ENCODE measurements around the gene EGFLAM. TPM values are rescaled to one million over a fixed set of nuclear protein-coding genes. Genes with fewer than 3 reads are reported as not detected.

EGFLAM gene
- polyA plus RNA-seq, 3 donors: 9.6 to 11.6 (median 10.7) TPM

DNA sequence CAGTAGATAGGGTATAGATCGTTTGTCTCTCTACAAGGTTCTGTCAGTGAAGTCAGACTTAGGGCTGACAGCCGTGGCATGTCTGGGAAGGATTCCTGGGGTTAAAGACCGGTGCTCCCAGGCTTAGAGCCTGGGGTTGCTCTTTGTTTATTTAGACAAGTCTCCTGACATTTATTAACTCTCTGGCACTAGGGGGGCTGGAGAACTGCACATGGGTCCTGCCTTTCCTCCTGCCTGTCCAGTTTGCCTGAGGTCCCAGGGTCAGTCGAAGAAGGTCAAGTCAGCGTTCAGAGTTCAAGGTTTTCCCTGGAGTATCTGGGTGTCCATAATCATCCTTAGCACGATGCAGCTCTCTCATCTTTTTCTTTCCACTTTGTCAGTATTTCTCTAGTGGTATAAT lies 5.6 kb downstream of the EGFLAM start:
- DNase-seq (ENCODE audit: low read depth in 3 of 3, low spot score in 2 of 3): no peak

DNA sequence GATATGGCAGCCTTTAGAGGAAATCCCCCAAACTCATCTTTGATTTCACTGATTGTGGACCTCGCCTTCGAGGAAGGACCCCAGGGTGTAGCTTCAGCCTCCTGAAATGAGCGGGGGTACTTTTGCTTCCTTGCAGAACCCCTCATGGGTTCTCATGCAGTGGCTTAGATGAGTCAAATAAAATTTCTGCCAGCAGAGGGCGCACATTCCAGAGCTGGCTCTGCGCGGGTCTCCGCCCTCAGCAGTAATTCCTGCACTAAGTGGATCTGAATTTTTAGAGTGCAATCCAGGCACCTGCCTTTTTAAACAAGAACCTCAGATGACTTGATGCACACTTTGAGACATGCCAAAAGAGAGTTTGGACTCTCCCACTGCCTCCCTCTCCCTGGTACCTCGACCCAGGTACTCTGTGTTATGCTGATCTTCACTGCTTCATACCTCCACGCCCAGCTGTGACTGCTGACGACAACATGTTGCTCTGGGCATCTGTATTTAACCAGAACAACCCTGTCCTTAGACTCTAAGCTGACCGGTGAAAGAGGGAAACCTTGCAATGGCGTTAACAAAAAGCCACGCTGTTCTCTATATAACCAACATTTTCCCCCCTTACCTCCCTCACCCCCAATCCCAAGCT lies 7.3 kb downstream of the EGFLAM start:
- DNase-seq (ENCODE audit: low read depth in 3 of 3, low spot score in 2 of 3): peak in 1 of 3 donors; percentile 47

DNA sequence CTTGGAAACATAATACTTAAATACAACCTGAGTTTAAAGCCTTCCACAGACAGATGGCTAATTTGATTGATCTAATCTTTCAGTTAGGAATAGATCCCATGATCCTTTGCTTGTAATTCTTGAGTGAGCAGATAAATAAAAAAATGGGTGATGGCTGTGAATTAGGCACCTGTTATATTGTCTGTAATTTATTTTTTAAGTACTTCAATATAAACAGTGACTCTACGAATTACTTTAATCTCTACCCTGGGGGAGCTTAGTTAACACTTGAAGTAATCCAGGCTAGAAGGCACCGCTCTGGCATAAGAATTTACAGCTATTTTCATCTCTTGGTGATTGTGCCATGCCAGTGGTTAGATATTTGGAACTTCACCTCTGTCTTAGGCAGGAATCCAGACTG lies 9.0 kb downstream of the EGFLAM start:
- DNase-seq (ENCODE audit: low read depth in 3 of 3, low spot score in 2 of 3): no peak

DNA sequence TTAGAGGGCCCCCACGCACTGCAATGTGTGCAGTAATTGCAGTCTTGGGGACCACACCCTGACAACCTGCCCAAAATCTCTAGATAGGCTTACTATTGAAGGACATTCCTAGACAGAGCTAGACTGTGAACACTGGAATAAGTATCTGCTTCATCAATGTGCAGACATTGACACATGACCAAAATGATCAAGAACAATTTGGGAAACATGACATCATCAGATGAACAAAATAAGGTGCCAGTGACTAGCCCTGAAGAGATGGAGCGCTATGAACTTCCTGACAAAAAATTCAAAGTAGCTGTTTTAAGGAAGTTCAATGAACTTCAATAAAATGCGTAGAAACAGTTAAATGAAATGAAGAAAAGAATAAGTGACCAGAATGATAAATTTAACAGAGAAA lies 15.3 kb downstream of the EGFLAM start:
- DNase-seq (ENCODE audit: low read depth in 3 of 3, low spot score in 2 of 3): no peak

DNA sequence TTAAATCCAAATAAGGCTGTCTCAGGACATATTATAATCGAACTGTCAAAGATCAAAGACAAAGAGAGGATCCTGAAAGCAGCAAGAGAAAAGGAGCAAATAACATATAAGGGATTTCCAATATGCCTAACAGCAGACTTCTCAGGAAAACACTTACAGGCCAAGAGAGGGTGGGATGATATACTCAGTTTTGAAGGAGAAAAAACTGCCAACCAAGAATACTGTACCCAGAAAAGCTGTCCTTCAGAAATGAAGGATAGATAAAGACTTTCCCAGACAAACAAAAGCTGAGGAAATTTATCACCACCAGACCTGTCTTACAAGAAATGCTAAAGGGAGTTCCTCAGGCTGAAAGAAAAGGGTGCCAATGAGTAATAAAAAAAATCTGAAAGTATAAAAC lies 16.0 kb downstream of the EGFLAM start:
- DNase-seq (ENCODE audit: low read depth in 3 of 3, low spot score in 2 of 3): no peak

DNA sequence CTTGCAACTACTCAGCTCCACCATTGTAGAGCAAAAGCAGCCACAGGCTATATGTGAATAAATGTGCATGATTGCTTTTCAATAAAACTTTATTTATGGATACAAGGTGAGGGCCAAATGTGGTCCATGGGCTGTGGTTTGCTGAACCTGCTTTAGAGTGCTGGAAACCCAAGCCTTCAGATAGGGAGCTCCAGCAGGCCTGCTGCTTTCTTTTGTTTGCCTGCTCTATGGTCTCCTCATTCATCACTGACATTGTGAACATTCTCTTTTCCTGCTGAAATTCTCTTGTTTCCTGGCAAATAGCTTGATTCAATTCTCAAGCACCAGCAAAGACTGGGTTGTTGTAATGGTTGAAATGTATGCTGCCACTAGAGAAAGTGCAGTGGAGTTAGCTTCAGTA lies 26.0 kb downstream of the EGFLAM start:
- DNase-seq (ENCODE audit: low read depth in 3 of 3, low spot score in 2 of 3): no peak

DNA sequence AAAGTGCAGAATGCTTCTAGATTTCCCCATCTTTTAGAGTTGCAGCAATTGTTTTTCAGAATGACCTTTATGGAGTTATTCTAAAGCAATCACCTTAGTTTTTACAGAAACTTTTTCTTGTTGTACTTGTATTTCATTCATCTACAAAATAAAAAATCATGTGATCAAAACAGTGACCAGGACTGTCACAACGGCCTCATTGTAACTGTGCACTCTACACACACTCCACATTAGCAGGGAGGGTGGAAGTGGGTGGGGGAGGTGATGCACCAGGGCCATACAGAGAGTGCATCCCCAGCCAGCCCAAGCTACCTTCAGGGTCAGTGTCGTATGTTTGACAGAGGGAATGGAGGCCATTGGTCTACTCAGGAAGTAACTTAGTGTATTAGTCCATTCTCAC lies 26.9 kb downstream of the EGFLAM start:
- no peak for DNase-seq (ENCODE audit: low read depth in 3 of 3, low spot score in 2 of 3)

DNA sequence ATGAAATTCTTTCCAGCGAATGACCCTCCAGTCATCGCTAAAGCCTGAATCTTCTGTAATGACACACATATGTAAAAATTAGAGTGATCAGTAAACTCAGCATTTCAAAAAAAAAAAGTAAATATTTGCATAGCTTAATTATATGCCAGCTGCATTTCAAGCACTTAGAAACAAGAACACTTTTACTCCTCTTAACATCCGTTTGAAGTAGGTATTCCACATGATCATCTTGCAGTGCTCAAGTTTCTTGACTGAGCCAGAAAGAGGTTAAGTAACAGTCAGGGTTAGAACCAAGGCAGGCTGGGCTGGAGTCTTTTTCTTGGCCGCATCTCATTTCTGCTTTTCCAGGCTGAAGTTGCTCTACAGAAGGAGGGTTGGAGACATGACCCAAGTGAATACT lies 27.6 kb downstream of the EGFLAM start:
- DNase-seq (ENCODE audit: low read depth in 3 of 3, low spot score in 2 of 3): no peak

DNA sequence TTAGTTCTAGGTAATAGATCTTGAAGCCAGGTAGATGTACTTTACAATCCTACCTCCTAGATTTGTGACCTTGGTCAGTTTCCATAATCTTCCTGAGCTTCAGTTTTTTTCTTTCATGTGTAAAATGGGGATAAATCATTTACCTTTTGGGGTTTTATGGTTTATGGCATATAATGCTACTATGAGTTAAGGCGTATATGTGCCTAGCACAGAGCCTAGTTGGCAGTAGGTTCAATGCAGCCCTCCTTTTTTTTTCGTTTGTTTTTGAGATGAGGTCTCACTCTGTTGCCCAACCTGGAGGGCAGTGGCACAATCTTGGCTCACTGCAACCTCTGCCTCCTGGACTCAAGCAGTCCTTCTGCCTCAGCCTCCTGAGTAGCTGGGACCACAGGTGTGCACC lies 28.8 kb downstream of the EGFLAM start:
- DNase-seq (ENCODE audit: low read depth in 3 of 3, low spot score in 2 of 3): no peak

DNA sequence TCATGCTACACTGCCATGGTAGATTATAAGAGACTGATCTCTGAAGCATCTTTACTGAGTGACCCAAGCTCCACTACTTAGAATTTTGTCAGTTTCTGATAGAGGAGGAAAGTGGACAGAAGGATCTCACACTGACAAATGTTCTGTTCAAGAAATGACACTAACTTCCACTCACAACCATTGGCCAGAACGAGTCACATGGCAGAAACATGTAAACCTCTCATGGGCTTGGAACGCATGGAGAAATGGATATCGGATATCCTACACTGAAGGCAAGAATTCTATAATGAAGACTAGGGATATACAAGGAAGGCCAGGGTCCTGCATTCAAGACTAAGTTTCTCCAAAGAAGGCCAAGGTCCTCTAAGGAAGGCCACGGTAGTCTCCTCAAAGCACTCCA lies 31.1 kb downstream of the EGFLAM start:
- DNase-seq (ENCODE audit: low read depth in 3 of 3, low spot score in 2 of 3): no peak

DNA sequence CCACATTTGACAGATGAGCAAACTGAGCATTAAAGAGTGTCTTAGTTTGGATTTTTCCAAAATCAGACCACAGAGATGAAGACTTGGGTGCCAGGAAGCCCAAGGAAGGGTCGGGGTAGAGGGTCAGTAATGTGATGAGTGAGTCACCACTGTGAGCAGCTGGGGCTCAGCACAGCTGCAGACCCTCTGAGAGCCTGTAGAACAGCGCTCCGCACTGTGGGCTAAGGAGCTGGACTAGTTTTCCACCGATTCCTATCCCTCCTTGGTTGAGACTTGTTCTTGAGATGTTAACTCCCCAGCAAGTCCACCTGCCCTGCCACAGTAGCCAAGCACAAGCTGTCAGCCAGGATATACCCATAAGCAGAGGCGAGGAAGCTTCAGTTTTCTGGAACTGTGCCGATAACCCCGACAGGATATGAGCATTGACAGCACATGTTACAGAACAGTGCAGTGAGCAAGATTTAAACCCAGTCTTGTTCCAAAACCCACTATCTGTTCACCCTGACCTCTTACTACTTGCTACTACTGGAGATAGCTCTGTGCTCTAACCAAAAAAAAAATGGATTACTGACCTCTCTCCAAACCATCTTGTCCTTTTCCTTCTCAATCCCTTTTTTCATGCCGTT lies 31.8 kb downstream of the EGFLAM start:
- DNase-seq (ENCODE audit: low read depth in 3 of 3, low spot score in 2 of 3): no peak

DNA sequence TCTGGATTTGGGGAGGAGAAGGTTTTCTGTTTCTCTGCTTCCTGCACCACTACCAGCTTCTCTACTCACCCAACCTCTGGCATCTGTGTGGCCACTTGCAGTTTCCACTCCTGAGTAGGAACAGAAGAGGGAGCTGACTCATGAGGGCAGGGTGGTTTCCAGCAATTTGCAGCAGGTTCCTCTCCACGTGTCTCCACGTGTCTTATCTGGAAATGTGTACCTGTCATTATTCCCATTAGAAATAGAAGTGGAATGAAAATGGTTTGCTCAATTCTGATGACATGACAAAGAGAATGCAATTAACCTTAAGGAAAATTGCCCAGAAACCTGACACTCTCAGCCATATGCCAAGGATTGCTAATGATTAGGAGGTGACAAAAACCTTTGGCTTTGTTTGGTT lies 33.0 kb downstream of the EGFLAM start:
- no peak for DNase-seq (ENCODE audit: low read depth in 3 of 3, low spot score in 2 of 3)

DNA sequence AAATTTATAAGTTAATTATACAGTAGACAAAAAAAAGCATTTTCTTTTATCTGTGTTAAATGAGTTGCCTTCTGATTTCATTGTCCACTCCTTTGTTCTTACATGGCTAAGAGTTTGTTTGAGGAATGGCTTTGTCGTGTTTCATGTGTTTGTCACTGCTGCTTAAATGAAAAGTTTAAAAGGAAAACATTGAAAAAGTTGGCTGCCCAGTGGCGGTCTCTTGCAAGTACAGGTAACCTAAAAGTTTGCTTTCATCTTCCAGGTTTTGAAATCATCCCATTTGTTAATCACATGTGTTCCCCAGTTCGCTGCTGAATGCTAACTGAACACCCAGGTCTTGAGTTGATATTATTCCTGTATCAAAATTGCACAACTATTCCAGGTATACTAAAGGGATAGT lies 33.9 kb downstream of the EGFLAM start:
- DNase-seq (ENCODE audit: low read depth in 3 of 3, low spot score in 2 of 3): no peak

DNA sequence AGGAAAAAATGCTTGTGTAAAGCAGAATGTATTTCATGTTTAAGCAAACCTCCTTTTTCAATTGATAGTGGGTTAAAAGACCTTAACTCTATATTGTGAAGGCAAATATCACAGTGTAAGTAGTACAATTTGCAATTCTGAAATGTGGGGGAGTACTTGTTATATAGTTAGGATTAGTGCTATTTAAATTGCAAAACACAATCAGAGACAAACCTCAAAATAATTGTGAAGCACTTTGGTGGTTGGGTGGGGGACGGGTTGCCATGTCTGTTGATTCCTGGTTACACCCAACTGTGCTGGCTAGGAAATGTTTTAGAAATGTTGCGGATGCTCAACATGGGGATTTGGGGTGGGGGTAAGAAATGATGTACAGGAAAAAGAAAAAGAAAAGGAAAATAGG lies 37.4 kb downstream of the EGFLAM start:
- no peak for DNase-seq (ENCODE audit: low read depth in 3 of 3, low spot score in 2 of 3)

DNA sequence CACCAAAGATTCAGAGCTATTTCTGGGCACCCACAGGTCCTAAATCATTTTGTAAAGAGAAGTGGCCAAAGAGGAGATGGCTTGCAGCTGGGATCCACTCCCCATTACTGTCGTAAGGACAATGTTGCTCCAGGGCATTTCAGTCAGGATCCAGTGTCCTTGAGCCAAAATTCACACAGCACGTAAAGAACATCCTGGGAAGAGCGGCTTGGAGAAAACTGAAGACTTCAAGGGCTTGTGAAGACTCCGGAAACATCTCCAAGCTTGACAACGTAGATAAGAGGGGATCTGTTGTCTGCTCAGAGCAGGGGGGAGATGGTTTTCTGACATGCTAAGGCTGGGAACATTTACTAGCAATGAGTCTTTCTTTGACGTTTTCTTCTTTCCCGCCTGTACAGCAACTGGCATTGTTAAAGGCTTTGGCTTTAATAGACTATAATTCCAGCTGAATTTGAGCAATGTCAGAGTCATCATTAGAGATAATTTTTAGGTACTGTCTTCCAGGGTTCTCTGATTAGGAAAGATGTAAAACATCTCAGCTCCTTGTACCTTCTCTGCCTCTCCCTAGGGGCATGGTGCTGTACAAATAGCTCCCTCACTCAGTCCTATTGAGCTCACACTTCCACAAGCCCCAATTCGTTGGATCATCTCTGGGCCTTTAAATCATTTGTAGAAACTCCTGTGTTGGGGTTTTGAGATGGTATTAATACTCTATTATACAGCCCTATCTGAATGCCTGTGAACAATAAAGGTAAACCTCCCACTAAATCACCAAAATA lies 39.7 kb downstream of the EGFLAM start:
- peak in 1 of 3 donors; percentile 15 for DNase-seq (ENCODE audit: low read depth in 3 of 3, low spot score in 2 of 3)

DNA sequence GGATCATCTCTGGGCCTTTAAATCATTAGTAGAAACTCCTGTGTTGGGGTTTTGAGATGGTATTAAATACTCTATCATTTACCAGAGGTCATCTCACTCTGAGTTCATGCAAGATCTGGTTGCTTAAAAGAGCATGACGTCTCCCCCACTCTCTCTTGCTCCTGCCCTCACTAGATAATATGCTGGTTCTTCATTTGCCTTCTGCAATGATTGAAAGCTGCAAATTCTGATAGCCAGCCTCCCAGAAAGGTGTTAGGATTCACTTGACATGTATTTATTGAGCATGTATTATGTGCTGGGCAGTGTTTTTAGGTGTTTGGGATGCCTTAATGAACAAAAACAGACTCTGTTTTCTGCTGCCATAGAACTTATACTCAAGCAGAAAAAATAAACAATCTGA lies 41.2 kb downstream of the EGFLAM start:
- DNase-seq (ENCODE audit: low read depth in 3 of 3, low spot score in 2 of 3): no peak

DNA sequence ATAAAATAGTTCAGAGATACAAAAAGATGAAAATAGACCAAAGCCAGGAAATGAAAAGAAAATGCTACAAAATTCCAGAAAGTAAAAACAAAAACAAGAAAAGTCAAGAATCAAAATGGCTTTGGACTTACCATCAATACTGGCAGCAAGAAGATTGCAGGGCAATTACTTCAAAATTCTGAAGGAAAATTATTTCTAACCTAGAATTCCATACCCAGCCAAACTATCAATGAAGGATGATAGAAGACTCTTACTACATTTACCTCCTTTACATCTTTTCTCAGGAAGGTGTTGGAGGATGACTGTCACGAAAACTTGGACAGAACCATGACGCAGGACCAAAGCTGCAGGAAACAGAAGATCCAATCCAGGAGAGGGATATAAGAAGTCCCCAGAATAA lies 46.8 kb downstream of the EGFLAM start:
- DNase-seq (ENCODE audit: low read depth in 3 of 3, low spot score in 2 of 3): no peak

DNA sequence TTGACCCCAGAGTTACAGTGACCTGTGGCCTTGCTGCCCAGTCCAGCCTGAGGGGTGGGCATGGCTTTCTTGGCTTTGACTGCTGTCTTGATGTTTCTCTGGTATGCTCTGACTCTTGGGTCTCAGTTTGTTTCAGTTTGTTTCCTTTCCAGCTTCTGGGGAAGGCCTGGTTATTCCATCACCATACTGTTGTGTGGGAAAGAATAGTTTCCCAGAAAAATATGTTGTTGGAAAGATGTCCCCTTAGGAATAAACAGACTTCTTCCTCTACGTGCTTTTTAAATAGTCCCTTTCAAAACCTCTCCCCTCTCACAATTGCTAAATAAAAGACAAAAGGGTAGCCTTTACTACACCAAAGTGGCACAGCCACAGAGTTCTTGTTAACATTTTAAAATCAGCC lies 49.5 kb downstream of the EGFLAM start:
- no peak for DNase-seq (ENCODE audit: low read depth in 3 of 3, low spot score in 2 of 3)

DNA sequence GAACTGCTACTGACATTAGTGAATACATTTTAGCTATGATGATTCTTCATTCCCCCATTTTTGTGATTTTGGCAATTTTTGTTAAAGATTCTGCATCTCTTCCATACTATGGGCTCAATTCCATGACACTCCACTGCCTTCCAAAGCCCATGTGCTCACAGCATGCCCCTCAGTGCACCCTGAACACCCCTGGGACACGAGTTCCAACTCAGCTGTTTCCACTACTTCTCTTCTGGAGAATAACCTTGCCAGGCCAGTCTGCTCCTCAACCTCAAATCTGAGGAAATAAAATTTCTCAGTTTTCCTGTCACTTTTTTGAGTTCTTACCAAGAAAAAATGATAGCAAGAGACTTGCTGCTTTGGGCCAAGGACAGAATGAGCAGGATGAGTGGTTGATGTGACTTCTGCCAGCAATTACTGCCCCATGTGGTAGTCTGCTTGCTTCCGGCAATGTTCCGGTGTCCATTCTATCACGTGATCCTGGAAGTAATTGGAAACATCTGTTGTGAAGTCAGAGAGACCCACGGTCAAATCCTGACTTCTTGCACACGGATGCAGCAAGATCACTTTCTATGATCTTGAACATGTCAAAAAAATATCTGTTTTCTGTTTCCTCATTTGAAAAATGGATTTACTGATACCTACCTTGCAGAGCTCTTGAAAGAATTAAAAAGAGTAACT lies 58.3 kb downstream of the EGFLAM start:
- DNase-seq (ENCODE audit: low read depth in 3 of 3, low spot score in 2 of 3): peak in 2 of 3 donors; percentile 16 to 23

DNA sequence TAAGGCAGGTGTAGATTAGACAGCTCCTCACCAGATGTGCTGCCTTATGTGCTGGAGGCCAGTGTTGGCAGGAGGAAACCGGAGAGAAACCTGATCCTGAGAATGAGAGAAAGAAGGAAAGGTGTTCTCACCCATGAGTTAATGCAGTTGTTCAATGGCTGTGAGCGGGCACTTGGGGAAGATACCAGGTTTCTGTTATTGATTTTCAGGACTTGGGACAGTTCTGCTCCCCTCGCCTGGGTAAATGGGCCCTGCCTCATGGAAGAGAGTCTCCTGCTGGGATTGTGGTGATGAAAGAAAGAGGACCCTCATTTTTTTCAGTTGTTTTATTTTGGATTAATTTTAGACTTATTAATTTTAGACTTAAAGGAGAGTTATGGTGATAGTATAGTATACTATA lies 59.5 kb downstream of the EGFLAM start:
- DNase-seq (ENCODE audit: low read depth in 3 of 3, low spot score in 2 of 3): no peak

DNA sequence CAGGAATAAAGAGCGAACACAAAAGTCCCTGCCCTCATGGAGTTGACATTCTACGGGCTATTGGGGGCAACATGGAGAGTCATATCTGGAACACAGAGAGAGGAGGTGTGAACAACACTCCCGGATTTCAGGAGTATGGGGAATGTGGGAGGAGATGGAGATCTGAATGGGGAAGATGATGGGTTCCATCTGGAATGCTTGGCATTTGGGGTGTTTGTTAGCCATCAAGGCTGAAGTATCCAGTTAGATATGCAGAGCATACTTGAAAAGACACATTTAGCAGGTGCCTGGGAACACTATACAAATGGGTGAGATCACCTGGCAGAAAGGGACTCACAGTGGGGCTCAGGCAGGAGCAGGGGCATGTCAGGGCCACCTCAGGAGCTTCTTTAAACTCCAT lies 61.1 kb downstream of the EGFLAM start:
- DNase-seq (ENCODE audit: low read depth in 3 of 3, low spot score in 2 of 3): no peak

DNA sequence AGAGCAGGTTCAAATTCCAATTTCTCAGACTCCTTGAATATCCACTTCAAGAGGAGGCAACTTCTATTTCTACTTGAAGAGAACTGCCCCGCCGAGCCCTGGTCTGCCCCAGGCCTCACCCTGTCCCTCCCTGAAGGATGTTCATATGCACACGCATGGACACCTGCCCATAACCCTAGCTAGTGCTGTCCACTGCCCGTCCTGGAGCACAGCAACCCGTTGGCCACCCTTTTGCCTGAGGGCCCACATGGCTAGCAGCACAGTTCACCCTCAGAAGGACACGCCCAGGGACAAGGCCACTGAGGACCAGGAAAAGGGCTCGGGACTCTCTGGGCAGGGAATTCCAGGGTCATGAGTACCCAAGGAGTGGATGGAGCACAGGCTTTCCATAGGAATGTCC lies 63.6 kb downstream of the EGFLAM start:
- DNase-seq (ENCODE audit: low read depth in 3 of 3, low spot score in 2 of 3): no peak
